Measurements from ENCODE around the gene TMEM161A.

GRCh38 chr19:19109601-19110000 is 28.7 kb downstream of the TMEM161A start:
- TF ChIP-seq, protein P1, sequence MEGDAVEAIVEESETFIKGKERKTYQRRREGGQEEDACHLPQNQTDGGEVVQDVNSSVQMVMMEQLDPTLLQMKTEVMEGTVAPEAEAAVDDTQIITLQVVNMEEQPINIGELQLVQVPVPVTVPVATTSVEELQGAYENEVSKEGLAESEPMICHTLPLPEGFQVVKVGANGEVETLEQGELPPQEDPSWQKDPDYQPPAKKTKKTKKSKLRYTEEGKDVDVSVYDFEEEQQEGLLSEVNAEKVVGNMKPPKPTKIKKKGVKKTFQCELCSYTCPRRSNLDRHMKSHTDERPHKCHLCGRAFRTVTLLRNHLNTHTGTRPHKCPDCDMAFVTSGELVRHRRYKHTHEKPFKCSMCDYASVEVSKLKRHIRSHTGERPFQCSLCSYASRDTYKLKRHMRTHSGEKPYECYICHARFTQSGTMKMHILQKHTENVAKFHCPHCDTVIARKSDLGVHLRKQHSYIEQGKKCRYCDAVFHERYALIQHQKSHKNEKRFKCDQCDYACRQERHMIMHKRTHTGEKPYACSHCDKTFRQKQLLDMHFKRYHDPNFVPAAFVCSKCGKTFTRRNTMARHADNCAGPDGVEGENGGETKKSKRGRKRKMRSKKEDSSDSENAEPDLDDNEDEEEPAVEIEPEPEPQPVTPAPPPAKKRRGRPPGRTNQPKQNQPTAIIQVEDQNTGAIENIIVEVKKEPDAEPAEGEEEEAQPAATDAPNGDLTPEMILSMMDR (IDR thresholded peaks at IDR 0.05; ENCODE audit: low read depth, low read length), result no peak
- TF ChIP-seq EZH2phosphoT487 (IDR thresholded peaks at IDR 0.05; ENCODE audit: low read depth), result no peak

Data from OCI-LY3 (cell line).